ENCODE results near the gene CENPU. TPM values are rescaled to one million over a fixed set of nuclear protein-coding genes. Genes with fewer than 3 reads are reported as not detected.

The CENPU gene
- total RNA-seq, 1 donor, result 16.8 TPM

GRCh38 chr4:184672741-184673140, 61.2 kb downstream of the CENPU start:
- no peak for TF ChIP-seq CTCF (IDR thresholded peaks at IDR 0.05; ENCODE audit: insufficient read depth, low read depth, low read length)
- no peak for DNase-seq (ENCODE audit: low read depth)
- no peak overlapping the region for H3K4me3 ChIP-seq (ENCODE audit: low read depth, low read length)

- no peak for TF ChIP-seq CTCF (IDR thresholded peaks at IDR 0.05; ENCODE audit: insufficient read depth, low read depth, low read length)
- no peak for DNase-seq (ENCODE audit: low read depth)
- H3K4me3 ChIP-seq (ENCODE audit: low read depth, low read length), result no peak overlapping the region
Observed at GRCh38 chr4:184671101-184671500, 62.8 kb downstream of the CENPU start.

- no peak overlapping the region for H3K4me3 ChIP-seq (ENCODE audit: low read depth, low read length)
- DNase-seq (ENCODE audit: low read depth), result no peak
Observed at GRCh38 chr4:184669251-184669650, 64.6 kb downstream of the CENPU start.

GRCh38 chr4:184668511-184669114, 65.3 kb downstream of the CENPU start:
- H3K4me3 ChIP-seq (ENCODE audit: low read depth, low read length), result no peak overlapping the region
- no peak for TF ChIP-seq CTCF (IDR thresholded peaks at IDR 0.05; ENCODE audit: insufficient read depth, low read depth, low read length)
- DNase-seq (ENCODE audit: low read depth), result peak; percentile 36

More at GRCh38 chr4:184669251-184669650, 64.6 kb downstream of the CENPU start:
- no peak for TF ChIP-seq CTCF (IDR thresholded peaks at IDR 0.05; ENCODE audit: insufficient read depth, low read depth, low read length)

GRCh38 chr4:184668096-184668495, 65.8 kb downstream of the CENPU start:
- no peak overlapping the region for H3K4me3 ChIP-seq (ENCODE audit: low read depth, low read length)
- no peak for TF ChIP-seq CTCF (IDR thresholded peaks at IDR 0.05; ENCODE audit: insufficient read depth, low read depth, low read length)
- no peak for DNase-seq (ENCODE audit: low read depth)

- no peak for TF ChIP-seq CTCF (IDR thresholded peaks at IDR 0.05; ENCODE audit: insufficient read depth, low read depth, low read length)
- no peak for DNase-seq (ENCODE audit: low read depth)
- no peak overlapping the region for H3K4me3 ChIP-seq (ENCODE audit: low read depth, low read length)
Observed at GRCh38 chr4:184666670-184667069, 67.2 kb downstream of the CENPU start.
